GM18526 (cell line): ENCODE measurements around the gene TULP4.

ENCODE experiments used
- POLR2A ChIP-seq: IDR thresholded peaks from 3 replicates; pipeline ENCODE4 v1.6.1; 2011; ENCODE audit not compliant: insufficient read length; ENCODE audit errors: extremely low read depth

Gene TULP4

GRCh38 chr6:158465747-158466146 is 153.5 kb downstream of the TULP4 start:
- no peak for TF ChIP-seq POLR2A

- no peak for TF ChIP-seq POLR2A
These were observed 155.7 kb downstream of the TULP4 start for GRCh38 chr6:158467923-158468322.

- no peak for TF ChIP-seq POLR2A
These were observed 156.4 kb downstream of the TULP4 start for GRCh38 chr6:158468666-158469065.

- no peak for TF ChIP-seq POLR2A
These were observed 159.1 kb downstream of the TULP4 start for GRCh38 chr6:158471339-158471738.

- no peak for TF ChIP-seq POLR2A
These were observed 160.2 kb downstream of the TULP4 start for GRCh38 chr6:158472447-158472846.

- TF ChIP-seq POLR2A = no peak
These were observed 162.7 kb downstream of the TULP4 start for GRCh38 chr6:158474961-158475343.

- TF ChIP-seq POLR2A = no peak
These were observed 163.4 kb downstream of the TULP4 start for GRCh38 chr6:158475344-158476302.

GRCh38 chr6:158476389-158476788 is 164.1 kb downstream of the TULP4 start:
- no peak for TF ChIP-seq POLR2A

GRCh38 chr6:158480989-158481388 is 168.7 kb downstream of the TULP4 start:
- no peak for TF ChIP-seq POLR2A

GRCh38 chr6:158481690-158482473 is 169.6 kb downstream of the TULP4 start:
- no peak for TF ChIP-seq POLR2A

- no peak for TF ChIP-seq POLR2A
These were observed 173.2 kb downstream of the TULP4 start for GRCh38 chr6:158485431-158485830.

- TF ChIP-seq POLR2A = no peak
These were observed 175.2 kb downstream of the TULP4 start for GRCh38 chr6:158487495-158487894.

GRCh38 chr6:158488065-158488464 is 175.8 kb downstream of the TULP4 start:
- TF ChIP-seq POLR2A = no peak

GRCh38 chr6:158489441-158489840 is 177.2 kb downstream of the TULP4 start:
- TF ChIP-seq POLR2A = no peak

GRCh38 chr6:158492881-158493280 is 180.6 kb downstream of the TULP4 start:
- TF ChIP-seq POLR2A = no peak

GRCh38 chr6:158496700-158497099 is 184.4 kb downstream of the TULP4 start:
- TF ChIP-seq POLR2A = no peak

GRCh38 chr6:158497620-158498019 is 185.4 kb downstream of the TULP4 start:
- TF ChIP-seq POLR2A = no peak

- TF ChIP-seq POLR2A = no peak
These were observed 186.1 kb downstream of the TULP4 start for GRCh38 chr6:158498362-158498761.
